DLD1 (cell line): ENCODE data around the gene TMEM255B.
"Not testable (repeated sequence)": the region's sequence is repeated elsewhere in the genome, so short reads cannot be mapped to it uniquely, and the experiment has no call there.

Source experiments
- in situ Hi-C: cut with HindIII; loops from 2 replicates; pipeline ENCODE4 v1.10.0; 2017; ENCODE audit warnings: low sequenced_read_pairs

The TMEM255B gene

GRCh38 chr13:113748101-113748861 lies 10.7 kb upstream of the TMEM255B start:
- in situ Hi-C loops, result no loop called here

- in situ Hi-C loops, result no loop called here
Observed at GRCh38 chr13:113748862-113749451, 10.1 kb upstream of the TMEM255B start.

GRCh38 chr13:113749507-113749906 lies 9.5 kb upstream of the TMEM255B start:
- in situ Hi-C loops, result no loop called here

GRCh38 chr13:113749967-113750366 lies 9.1 kb upstream of the TMEM255B start:
- in situ Hi-C loops, result no loop called here

GRCh38 chr13:113750554-113751399 lies 8.2 kb upstream of the TMEM255B start:
- in situ Hi-C loops, result no loop called here

- in situ Hi-C loops, result no loop called here
Observed at GRCh38 chr13:113751491-113751890, 7.5 kb upstream of the TMEM255B start.

- in situ Hi-C loops, result not testable (repeated sequence)
Observed at GRCh38 chr13:113752211-113752986, 6.6 kb upstream of the TMEM255B start.

- in situ Hi-C loops, result no loop called here
Observed at GRCh38 chr13:113753171-113753570, 5.9 kb upstream of the TMEM255B start.

- in situ Hi-C loops, result no loop called here
Observed at GRCh38 chr13:113754242-113754641, 4.8 kb upstream of the TMEM255B start.

GRCh38 chr13:113754691-113755090 lies 4.3 kb upstream of the TMEM255B start:
- in situ Hi-C loops, result no loop called here

GRCh38 chr13:113756441-113757097 lies 2.5 kb upstream of the TMEM255B start:
- in situ Hi-C loops, result no loop called here

GRCh38 chr13:113759525-113760137 lies 605 bp downstream of the TMEM255B start:
- in situ Hi-C loops, result no loop called here

- in situ Hi-C loops, result no loop called here
Observed at GRCh38 chr13:113761136-113761535, 2.1 kb downstream of the TMEM255B start.

GRCh38 chr13:113762075-113762474 lies 3.0 kb downstream of the TMEM255B start:
- in situ Hi-C loops, result no loop called here

GRCh38 chr13:113762538-113762937 lies 3.5 kb downstream of the TMEM255B start:
- in situ Hi-C loops, result no loop called here

GRCh38 chr13:113763254-113763653 lies 4.2 kb downstream of the TMEM255B start:
- in situ Hi-C loops, result no loop called here

- in situ Hi-C loops, result no loop called here
Observed at GRCh38 chr13:113763961-113764792, 5.2 kb downstream of the TMEM255B start.

GRCh38 chr13:113764793-113765563 lies 6.0 kb downstream of the TMEM255B start:
- in situ Hi-C loops, result no loop called here
